Breast epithelium (tissue), 3 donors: ENCODE results near the gene CADPS.

Experiments used
- CTCF ChIP-seq, 3 donors: fragments of 450-650 bp; IDR thresholded peaks; one replicate each; pipeline ENCODE4 v1.5.1; 2016 to 2017; ENCODE audit warnings: antibody characterized with exemption in 3 of 3, mild to moderate bottlenecking in 3 of 3, moderate library complexity in 3 of 3
- POLR2A ChIP-seq: fragments of 450-650 bp; IDR thresholded peaks from one replicate; pipeline ENCODE4 v1.6.1; 2016; ENCODE audit warnings: antibody characterized with exemption, mild to moderate bottlenecking, moderate library complexity
- POLR2AphosphoS5 ChIP-seq, 3 donors: sonication (generic); formaldehyde crosslinking; IDR thresholded peaks; one replicate each; pipeline ENCODE4 v1.6.1; 2017; ENCODE audit warnings: antibody characterized with exemption in 3 of 3

GRCh38 chr3:62436785-62437184, 438.4 kb downstream of the CADPS start:
- TF ChIP-seq CTCF (IDR thresholded peaks at IDR 0.05): no peak
- TF ChIP-seq POLR2A: no peak
- no peak for TF ChIP-seq POLR2AphosphoS5 (IDR thresholded peaks at IDR 0.05)
